ENCODE data around the gene DYRK3. TPM values are rescaled to one million over a fixed set of nuclear protein-coding genes. Genes with fewer than 3 reads are reported as not detected.
"Not testable (repeated sequence)": the region's sequence is repeated elsewhere in the genome, so short reads cannot be mapped to it uniquely, and the experiment has no call there.

DYRK3 gene
- total RNA-seq, 1 donor from 2014 or later: 4.1 TPM

GRCh38 chr1:206609229-206609991 lies 25.9 kb upstream of the DYRK3 start:
- Mint-ChIP-seq H3K36me3 (peaks cover 14% of the 10 kb centered on the region), H3K4me1 (peaks cover 12% of the 10 kb centered on the region), H3K9me3 (no peaks in the 10 kb centered on the region), H3K4me3 (no peak overlapping the region), H3K27me3 (ENCODE audit: low read depth) (no peaks in the 10 kb centered on the region), H3K27ac (no peak overlapping the region)
- TF ChIP-seq CTCF (IDR thresholded peaks at IDR 0.05; ENCODE audit: unreplicated experiment): no peak
- no peak for DNase-seq (ENCODE audit: low spot score in 2 of 2, unreplicated experiment in 2 of 2)

GRCh38 chr1:206612129-206612876 lies 23.0 kb upstream of the DYRK3 start, which contains the start of gene EIF2D:
Gene EIF2D, minus strand, starts transcription at chr1:206612465. Its CDS starts 123 bp downstream, at chr1:206612342.
- Mint-ChIP-seq H3K4me3 (peak within 1 kb of the TSS; percentile 82), H3K9me3 (no peaks in the 10 kb centered on the region), H3K27me3 (ENCODE audit: low read depth) (peaks cover 8% of the 10 kb centered on the region)

GRCh38 chr1:206626396-206626795 lies 8.9 kb upstream of the DYRK3 start:
- H3K36me3 Mint-ChIP-seq; H3K27ac Mint-ChIP-seq; H3K4me3 Mint-ChIP-seq; H3K4me1 Mint-ChIP-seq; DNase-seq (ENCODE audit: low spot score in 2 of 2, unreplicated experiment in 2 of 2): not testable (repeated sequence)
- Mint-ChIP-seq H3K27me3 (ENCODE audit: low read depth) (peaks cover 36% of the 10 kb centered on the region), H3K9me3 (peaks cover 12% of the 10 kb centered on the region)

More at GRCh38 chr1:206612129-206612876, 23.0 kb upstream of the DYRK3 start, which contains the start of gene EIF2D:
- TF ChIP-seq CTCF (IDR thresholded peaks at IDR 0.05; ENCODE audit: unreplicated experiment): peak; percentile 97
- DNase-seq (ENCODE audit: low spot score in 2 of 2, unreplicated experiment in 2 of 2): peak; percentile 95 to 99
- Mint-ChIP-seq H3K4me1 (peaks cover 12% of the 10 kb centered on the region), H3K36me3 (peaks cover 11% of the 10 kb centered on the region), H3K27ac (peak within 1 kb of the TSS; percentile 97)

GRCh38 chr1:206628916-206629315 lies 6.4 kb upstream of the DYRK3 start:
- peaks cover 29% of the 10 kb centered on the region for H3K27me3 Mint-ChIP-seq (ENCODE audit: low read depth)
- TF ChIP-seq CTCF (IDR thresholded peaks at IDR 0.05; ENCODE audit: unreplicated experiment): no peak
- DNase-seq (ENCODE audit: low spot score in 2 of 2, unreplicated experiment in 2 of 2): no peak
- no peak overlapping the region for H3K4me3 Mint-ChIP-seq
- H3K4me1 Mint-ChIP-seq: peaks cover 8% of the 10 kb centered on the region
- H3K27ac Mint-ChIP-seq: no peak overlapping the region
- no peaks in the 10 kb centered on the region for H3K36me3 Mint-ChIP-seq
- peaks cover 8% of the 10 kb centered on the region for H3K9me3 Mint-ChIP-seq

GRCh38 chr1:206631085-206631509 lies 4.2 kb upstream of the DYRK3 start:
- Mint-ChIP-seq H3K27ac (no peak overlapping the region), H3K4me1 (peaks cover 22% of the 10 kb centered on the region), H3K9me3 (peaks cover 3% of the 10 kb centered on the region), H3K36me3 (no peaks in the 10 kb centered on the region), H3K4me3 (no peak overlapping the region), H3K27me3 (ENCODE audit: low read depth) (peaks cover 31% of the 10 kb centered on the region)
- TF ChIP-seq CTCF (IDR thresholded peaks at IDR 0.05; ENCODE audit: unreplicated experiment): no peak
- no peak for DNase-seq (ENCODE audit: low spot score in 2 of 2, unreplicated experiment in 2 of 2)

- TF ChIP-seq CTCF (IDR thresholded peaks at IDR 0.05; ENCODE audit: unreplicated experiment): no peak
- H3K27ac Mint-ChIP-seq: no peak overlapping the region
- no peak overlapping the region for H3K4me3 Mint-ChIP-seq
- H3K27me3 Mint-ChIP-seq (ENCODE audit: low read depth): peaks cover 38% of the 10 kb centered on the region
- H3K9me3 Mint-ChIP-seq: no peaks in the 10 kb centered on the region
- no peak for DNase-seq (ENCODE audit: low spot score in 2 of 2, unreplicated experiment in 2 of 2)
- H3K36me3 Mint-ChIP-seq: no peaks in the 10 kb centered on the region
- peaks cover 33% of the 10 kb centered on the region for H3K4me1 Mint-ChIP-seq
Measured at GRCh38 chr1:206633708-206634121, 1.6 kb upstream of the DYRK3 start.
